ENCODE measurements around the gene ABCB4. TPM values are rescaled to one million over a fixed set of nuclear protein-coding genes. Genes with fewer than 3 reads are reported as not detected.

Gene ABCB4
- total RNA-seq, 1 experiment from 2014 or later: 0.20 TPM

DNA sequence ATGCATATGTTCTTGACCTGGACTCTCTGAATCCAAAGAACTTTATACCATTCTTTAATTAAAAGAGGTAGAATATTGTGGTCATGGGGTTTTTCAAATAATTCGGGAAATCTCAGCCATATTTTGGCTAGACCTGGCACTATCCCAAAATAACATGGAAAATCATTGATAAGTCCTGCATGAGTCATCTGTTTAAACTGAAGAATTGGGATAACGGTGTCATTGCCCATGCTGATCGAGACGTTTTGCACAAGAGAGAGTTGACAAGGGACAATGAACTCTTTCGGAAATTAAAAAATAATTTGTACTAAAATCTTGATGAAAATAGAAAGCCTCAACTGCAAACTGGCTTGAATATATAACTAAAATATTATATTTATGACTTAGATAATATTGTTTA is 19.9 kb upstream of the ABCB4 start:
- H3K18ac ChIP-seq (ENCODE audit: insufficient read length, low read depth, low read length): no peak overlapping the region
- no CpG with 5 or more reads among the region's 5 CpGs for WGBS (ENCODE audit: extremely low coverage, insufficient read length, low lambda C conversion rate)

More for the DNA sequence above, 19.9 kb upstream of the ABCB4 start:
- TF ChIP-seq, protein P1, sequence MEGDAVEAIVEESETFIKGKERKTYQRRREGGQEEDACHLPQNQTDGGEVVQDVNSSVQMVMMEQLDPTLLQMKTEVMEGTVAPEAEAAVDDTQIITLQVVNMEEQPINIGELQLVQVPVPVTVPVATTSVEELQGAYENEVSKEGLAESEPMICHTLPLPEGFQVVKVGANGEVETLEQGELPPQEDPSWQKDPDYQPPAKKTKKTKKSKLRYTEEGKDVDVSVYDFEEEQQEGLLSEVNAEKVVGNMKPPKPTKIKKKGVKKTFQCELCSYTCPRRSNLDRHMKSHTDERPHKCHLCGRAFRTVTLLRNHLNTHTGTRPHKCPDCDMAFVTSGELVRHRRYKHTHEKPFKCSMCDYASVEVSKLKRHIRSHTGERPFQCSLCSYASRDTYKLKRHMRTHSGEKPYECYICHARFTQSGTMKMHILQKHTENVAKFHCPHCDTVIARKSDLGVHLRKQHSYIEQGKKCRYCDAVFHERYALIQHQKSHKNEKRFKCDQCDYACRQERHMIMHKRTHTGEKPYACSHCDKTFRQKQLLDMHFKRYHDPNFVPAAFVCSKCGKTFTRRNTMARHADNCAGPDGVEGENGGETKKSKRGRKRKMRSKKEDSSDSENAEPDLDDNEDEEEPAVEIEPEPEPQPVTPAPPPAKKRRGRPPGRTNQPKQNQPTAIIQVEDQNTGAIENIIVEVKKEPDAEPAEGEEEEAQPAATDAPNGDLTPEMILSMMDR (conservative IDR thresholded peaks at IDR 0.05): no peak
- Histone ChIP-seq H3K4ac (ENCODE audit: low read depth, low read length) (no peak overlapping the region), H2BK12ac (ENCODE audit: insufficient read length, low read depth, low read length) (no peak overlapping the region), H2AK5ac (ENCODE audit: insufficient read length, low read length) (no peak overlapping the region), H3K9me3 (ENCODE audit: control insufficient read depth, low read depth, low read length) (no peaks in the 10 kb centered on the region), H2BK120ac (ENCODE audit: low read depth, low read length, poor library complexity, severe bottlenecking) (no peak overlapping the region), H2AFZ (ENCODE audit: low read length) (no peak overlapping the region), H2BK5ac (ENCODE audit: insufficient read length, low read length) (no peak overlapping the region), H4K5ac (ENCODE audit: insufficient read length, low read depth, low read length) (no peak overlapping the region), H4K8ac (replicated peaks; ENCODE audit: insufficient read length, low read depth, low read length) (no peak overlapping the region), H3K27me3 (ENCODE audit: insufficient read depth, low read length) (no peaks in the 10 kb centered on the region), H3K14ac (ENCODE audit: insufficient read depth, low read length) (no peak overlapping the region), H4K91ac (ENCODE audit: insufficient read length, low read depth, low read length) (no peak overlapping the region), H3K4me1 (ENCODE audit: insufficient read depth, low read length) (no peaks in the 10 kb centered on the region), H4K20me1 (ENCODE audit: control insufficient read depth, insufficient read depth, insufficient read length) (no peaks in the 10 kb centered on the region), H3K56ac (ENCODE audit: insufficient read length, low read depth, low read length) (no peak overlapping the region), H3K4me2 (ENCODE audit: insufficient read depth, insufficient read length, low read length) (no peak overlapping the region), H3K23ac (ENCODE audit: insufficient read length, low read depth, low read length) (no peak overlapping the region), H3K23me2 (ENCODE audit: insufficient read length, low read depth, low read length, poor library complexity, severe bottlenecking) (no peaks in the 10 kb centered on the region), H2BK15ac (ENCODE audit: low read depth, low read length) (no peak overlapping the region), H2BK20ac (ENCODE audit: low read depth, low read length, poor library complexity, severe bottlenecking) (no peak overlapping the region), H3T11ph (ENCODE audit: low read length) (no peak overlapping the region), H3K79me2 (ENCODE audit: insufficient read depth, low read length) (no peaks in the 10 kb centered on the region), H3K27ac (ENCODE audit: insufficient read length, low read depth, low read length) (no peak overlapping the region), H3K9ac (ENCODE audit: extremely low read depth, insufficient read length, low read length) (no peak overlapping the region), H3K79me1 (ENCODE audit: insufficient read depth, low read depth, low read length, poor library complexity, severe bottlenecking) (no peaks in the 10 kb centered on the region)
- H3K9me3 Mint-ChIP-seq: no peaks in the 10 kb centered on the region
- no peaks in the 10 kb centered on the region for H3K36me3 Mint-ChIP-seq (ENCODE audit: insufficient read depth in 1 of 3, low read depth in 3 of 3)
- H3K27me3 Mint-ChIP-seq (ENCODE audit: low read depth): no peaks in the 10 kb centered on the region; the same call in 1 of the 2 replicates
- H3K4me3 Mint-ChIP-seq: no peak overlapping the region
- no peak overlapping the region for H3K27ac Mint-ChIP-seq
- DNase-seq: no peak
- no peaks in the 10 kb centered on the region for H3K4me1 Mint-ChIP-seq
